22Rv1 (cell line): ENCODE measurements around the gene EHD2.

ENCODE experiments used
- ZFX ChIP-seq: fragments of 450-650 bp; IDR thresholded peaks from 2 replicates; pipeline ENCODE4 v1.6.1; 2017; ENCODE audit warnings: antibody characterized with exemption, borderline replicate concordance
- TF ChIP-seq, protein P1 (sequence below): fragments of 450-650 bp; IDR thresholded peaks from 2 replicates; pipeline ENCODE4 v1.5.1; 2017; ENCODE audit warnings: mild to moderate bottlenecking

DNA sequence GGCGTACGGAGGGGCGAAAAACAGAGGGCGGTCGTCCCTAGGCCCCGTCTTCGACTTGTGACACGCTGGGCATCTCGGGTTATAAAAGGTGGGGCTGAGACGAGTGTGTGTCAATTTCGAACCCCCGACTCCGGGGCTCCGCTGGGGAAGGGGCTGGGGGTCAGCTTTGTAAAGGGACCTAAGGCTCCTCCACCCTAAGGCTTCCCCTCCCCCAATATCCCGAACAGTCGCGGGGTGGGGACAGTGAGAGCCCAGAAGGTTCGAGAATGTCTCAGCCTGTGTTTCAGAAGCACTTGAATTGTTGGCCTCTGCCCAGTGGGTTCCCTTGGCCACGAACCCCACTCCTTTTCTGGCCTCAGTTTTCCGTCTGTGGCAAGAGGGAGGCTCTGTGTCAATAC, 65.7 kb downstream of the EHD2 start:
- TF ChIP-seq, protein P1, sequence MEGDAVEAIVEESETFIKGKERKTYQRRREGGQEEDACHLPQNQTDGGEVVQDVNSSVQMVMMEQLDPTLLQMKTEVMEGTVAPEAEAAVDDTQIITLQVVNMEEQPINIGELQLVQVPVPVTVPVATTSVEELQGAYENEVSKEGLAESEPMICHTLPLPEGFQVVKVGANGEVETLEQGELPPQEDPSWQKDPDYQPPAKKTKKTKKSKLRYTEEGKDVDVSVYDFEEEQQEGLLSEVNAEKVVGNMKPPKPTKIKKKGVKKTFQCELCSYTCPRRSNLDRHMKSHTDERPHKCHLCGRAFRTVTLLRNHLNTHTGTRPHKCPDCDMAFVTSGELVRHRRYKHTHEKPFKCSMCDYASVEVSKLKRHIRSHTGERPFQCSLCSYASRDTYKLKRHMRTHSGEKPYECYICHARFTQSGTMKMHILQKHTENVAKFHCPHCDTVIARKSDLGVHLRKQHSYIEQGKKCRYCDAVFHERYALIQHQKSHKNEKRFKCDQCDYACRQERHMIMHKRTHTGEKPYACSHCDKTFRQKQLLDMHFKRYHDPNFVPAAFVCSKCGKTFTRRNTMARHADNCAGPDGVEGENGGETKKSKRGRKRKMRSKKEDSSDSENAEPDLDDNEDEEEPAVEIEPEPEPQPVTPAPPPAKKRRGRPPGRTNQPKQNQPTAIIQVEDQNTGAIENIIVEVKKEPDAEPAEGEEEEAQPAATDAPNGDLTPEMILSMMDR: no peak
- TF ChIP-seq ZFX: no peak
